Islet precursor cell (in vitro differentiated cells): ENCODE results near the gene RRAS2.
A peak's percentile ranks its signal among the peaks of the same experiment; 100 is the strongest.
"Not testable (repeated sequence)": the region's sequence is repeated elsewhere in the genome, so short reads cannot be mapped to it uniquely, and the experiment has no call there.

Source experiments
- DNase-seq: peaks from one replicate; pipeline ENCODE4 v3.0.0-alpha.2; 2018

The RRAS2 gene

DNA sequence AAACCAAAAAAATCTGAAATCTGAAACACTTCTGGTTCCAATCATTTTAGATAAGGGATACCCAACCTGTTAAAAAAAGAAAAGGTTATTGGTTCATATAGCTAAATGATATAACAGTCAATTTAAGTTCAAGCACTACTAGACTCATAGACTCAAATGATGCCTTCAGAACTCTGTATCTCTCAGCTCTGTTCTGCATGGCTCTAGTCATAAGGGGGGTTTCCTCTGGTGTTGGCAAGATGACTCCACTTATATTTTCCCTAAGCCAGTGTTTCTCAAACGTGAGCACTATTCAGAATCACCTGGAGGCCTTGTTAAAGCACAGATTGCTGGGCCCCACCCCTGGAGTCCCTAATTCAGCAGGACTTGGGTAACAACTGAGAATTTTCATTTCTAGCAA, 11.5 kb upstream of the RRAS2 start:
- no peak for DNase-seq

DNA sequence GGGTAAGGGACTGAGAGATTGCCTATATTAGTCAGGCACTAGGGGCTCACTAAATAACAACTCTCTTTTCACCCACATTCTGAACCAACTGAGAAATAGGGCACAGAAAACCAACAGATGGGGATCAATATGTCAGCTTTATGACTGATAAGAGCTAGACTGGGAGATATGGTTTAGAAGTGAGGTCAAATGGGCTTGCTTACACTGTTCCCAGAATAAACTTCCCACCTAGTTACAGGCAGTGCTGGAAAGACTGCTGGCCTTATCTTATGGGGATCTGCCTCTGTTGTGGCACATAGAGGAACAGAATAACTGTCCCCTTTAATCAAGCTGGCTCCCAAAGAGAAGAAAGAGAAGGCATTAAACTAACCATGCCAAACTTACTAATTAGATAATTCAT, 10.6 kb upstream of the RRAS2 start:
- DNase-seq, result no peak

DNA sequence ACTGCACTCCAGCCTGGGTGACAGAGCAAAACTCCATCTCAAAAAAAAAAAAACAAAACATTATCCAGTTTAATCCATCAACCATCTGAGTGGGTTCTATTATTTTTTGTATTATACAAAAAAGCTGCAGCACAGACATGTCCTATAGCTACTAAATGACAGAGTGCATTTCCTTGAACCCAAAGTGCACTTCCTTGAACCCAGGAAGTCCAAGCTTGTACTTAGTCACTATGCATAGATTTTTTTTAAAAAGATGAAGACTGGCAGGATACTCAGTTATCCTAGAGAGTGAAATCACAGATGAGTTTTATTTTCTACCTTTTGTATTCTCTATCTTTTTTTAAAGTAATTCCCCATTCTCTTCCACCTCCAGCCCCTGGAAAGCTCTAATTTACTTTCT, 8.0 kb upstream of the RRAS2 start:
- DNase-seq, result no peak

DNA sequence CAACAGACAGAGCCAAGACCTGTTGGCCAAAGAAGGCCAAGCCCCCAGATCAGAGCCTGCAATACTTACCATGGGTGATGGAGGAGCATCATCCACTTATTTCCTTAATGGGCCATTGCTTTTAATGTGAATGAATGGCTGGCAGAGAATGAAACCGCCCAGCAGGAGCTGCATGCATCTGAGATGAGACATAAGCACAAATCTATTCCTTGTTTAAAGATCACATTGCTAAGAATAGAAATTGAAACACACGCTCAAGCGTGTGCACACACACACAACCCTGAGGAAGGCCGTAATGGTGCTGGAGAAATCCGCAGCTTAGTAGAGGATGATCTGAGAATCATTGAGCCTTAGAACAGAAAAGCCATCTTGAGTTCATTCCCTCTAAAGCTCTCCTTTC, 5.3 kb upstream of the RRAS2 start:
- no peak for DNase-seq

DNA sequence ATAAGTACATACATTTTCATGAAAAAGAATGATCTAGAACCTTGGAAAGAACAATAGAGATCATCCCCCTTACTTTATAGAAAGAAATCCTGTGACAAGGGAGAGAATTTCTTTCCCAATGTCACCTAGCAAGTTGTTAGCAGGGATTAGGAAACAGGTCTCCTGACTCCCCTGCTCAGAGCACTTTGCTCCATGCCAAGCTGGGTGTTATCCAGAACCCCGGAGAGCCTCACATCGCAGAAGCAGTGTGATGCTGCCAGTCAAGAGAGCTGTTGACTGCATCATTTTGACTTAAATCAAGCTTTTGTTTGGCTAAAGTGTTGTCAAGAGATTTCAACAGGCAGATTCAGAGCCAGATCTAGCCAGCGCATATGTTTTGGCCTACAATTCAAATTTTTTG, 3.6 kb upstream of the RRAS2 start:
- no peak for DNase-seq

DNA sequence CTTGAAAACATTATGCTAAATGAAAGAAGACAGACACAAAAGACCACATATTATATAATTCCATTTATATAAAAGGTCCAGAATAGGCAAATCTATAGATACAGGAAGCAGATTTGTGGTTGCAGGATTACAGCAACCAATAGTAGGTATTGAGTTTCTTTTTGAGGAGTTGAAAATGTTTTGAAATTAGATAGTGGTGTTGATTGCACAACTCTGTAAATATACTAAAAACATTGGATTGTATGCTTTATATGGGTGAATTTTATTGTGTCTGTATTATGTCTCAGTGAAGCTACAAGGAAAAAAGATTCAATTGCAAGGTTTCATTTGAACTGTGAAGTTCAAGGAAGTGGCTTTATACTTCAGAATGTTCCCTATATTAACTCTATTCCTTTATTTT, 3.0 kb upstream of the RRAS2 start:
- DNase-seq, result no peak

DNA sequence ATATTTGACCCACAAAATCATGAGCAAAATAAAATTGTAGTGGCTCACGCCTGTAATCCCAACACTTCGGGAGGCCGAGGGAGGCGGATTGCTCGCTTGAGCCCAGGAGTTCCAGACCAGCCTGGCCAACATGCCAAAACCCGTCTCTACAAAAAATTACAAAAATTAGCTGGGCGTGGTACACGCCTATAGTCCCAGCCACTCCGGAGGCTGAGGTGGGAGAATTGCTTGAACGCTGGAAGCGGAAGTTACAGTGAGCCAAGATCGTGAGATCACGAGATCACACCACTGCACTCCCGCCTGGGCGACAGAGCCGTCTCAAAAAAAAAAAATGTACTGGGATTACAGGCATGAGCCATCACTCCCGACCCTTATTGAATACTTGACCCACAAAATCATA, 2.0 kb upstream of the RRAS2 start:
- DNase-seq, result no peak

DNA sequence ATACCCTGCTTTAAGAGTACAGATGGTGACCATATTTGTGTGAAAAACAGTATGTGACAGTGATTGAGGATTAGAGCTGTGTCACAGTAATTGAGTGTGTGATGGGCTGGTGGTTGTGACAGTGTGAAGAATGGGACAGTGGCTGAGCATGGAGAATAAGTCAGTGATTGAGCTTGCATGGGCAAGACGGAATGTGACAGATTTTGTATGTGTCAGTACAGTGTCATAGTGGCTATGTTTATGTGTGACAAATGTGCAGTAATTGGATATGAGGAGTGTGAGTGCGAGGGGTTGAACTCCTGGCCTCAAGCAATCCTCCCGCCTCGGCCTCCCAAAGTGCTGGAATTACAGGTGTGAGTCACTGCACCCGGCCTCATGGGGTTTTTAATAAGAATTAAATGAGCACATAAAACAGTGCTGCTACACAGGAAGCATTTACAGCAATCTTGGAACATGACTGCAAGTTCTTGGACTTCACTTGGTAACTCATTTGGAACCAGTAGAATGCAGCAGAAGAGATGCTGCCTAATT, 583 bp upstream of the RRAS2 start:
- DNase-seq, result peak; percentile 37

DNA sequence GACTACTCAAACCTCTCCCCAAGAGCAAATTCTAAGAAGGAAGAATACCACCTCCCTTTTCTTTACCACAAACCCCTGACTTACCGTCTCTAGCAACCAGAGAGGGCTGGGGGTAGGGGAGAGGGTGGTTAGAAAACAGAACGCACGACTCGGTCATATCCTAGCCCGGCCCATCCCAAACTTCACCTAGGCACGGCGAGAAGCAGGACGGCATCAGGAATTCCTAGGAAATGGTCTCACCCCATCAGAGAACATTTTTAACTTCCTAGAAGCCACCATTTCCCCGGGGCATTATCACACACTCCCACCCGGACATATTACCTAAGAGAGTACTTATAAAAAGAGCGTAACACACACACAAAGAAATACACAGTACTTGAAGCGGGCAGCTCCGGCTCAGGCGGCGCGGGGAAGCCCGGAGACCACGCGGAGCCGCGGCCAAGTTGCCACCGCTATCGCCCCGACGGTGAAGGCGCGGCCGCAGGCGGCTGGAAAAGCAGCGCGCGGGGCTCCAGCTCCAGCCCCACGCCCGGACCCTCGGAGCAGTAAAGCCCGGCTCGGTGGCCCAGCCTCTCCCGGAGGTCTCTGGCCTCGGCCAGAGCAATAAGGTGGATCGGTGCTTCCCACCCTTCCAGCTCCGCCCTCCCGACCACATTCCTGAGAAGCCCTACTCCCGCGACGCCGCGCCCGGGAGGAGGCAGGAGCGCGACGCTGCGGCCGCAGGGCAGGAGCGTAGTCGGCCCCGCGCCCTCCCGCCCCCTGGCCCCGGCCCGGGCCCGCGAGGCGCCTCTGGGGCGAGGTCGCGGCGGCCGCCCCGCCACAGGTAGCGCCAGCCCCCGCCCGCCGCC, 878 bp downstream of the RRAS2 start:
- peak; percentile 94 for DNase-seq

DNA sequence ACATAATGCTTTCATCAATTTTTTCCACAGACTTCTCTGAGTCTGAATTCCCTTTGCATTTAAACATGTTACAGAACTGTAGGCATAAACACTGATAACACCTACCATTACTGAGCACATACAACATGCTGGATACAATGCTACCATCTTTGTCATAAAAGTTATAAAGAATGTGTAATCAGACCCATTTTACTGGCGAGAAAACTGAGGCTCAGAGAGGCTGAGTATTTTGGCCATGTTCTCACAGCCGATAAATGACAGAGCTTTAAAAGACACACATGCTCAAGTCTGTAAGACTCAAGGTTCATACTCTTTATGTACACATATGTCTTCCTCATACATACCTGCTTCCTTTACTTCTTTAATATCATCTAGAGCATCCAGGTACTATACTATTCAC, 2.6 kb downstream of the RRAS2 start:
- no peak for DNase-seq

DNA sequence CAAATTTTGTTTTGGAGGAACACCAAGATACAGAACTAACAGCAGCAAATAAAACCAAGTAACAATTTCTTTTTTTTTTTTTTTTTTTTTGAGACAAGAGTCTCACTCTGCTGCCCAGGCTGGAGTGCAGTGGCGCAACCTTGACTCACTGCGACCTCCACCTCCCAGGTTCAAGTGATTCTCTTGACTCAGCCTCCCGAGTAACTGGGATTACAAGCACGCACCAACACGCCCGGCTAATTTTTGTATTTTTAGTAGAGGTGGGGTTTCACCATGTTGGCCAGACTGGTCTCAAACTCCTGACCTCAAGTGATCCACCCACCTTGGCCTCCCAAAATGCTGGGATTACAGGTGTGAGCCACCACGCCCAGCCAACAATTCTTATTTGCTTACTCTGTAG, 4.4 kb downstream of the RRAS2 start:
- DNase-seq, result not testable (repeated sequence)

DNA sequence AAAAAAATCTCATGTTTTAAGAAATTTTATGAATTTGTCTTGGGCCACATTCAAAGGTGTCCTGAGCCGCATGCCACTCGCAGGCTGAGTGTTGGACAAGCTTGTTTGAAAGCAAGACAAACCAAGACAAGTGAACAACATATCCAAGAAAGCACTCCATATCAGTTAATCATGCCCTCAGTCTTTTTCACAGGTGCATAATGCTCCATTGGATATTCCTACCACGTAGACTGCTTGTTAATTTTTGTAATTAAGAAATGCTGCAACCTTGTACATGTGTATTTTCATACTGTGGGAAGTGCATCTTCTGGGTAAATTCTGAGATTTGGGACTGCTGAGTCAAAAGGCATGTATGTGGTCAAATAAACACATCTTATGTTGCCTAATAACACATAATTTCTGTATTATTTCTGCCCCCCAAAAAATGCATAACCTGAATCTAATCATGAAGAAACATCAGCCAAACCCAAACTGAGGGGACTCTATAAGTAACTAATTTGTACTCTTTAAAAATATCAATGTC, 8.2 kb downstream of the RRAS2 start:
- no peak for DNase-seq

DNA sequence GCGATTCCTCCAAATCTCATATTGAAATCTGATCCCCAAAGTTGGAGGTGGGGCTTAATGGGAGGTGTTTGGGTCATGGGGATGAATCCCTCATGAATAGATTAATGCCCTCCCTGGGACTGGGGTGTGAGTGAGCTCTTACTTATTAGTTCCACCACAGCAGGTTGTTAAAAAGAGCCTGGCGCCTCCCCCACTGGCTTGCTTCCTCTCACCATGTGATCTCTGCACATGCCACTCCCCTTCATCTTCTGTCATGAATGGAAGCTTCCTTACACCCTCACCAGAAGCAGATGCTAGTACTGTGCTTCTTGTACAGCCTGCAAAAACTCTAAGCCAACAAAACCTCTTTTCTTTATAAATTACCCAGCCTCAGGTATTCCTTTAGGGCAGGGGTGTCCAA, 8.8 kb downstream of the RRAS2 start:
- DNase-seq, result no peak

DNA sequence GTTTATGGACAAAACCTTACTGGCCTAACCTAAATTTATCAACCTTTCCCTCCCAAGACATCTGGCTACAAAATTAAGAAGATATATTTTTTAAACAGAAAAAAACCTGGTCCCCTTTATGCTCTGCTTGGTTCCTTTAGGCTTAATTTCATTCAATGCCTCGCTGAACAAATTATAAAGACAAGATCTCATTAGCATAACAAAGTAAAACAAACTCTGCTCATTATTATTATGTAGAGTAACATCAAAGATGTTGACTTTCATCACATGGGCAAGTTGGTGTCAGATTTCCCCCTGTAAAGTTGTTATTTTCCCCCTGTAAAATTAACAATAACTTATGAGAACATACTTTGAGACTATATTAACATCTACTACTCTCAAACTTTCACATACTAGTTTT, 11.0 kb downstream of the RRAS2 start:
- DNase-seq, result no peak

DNA sequence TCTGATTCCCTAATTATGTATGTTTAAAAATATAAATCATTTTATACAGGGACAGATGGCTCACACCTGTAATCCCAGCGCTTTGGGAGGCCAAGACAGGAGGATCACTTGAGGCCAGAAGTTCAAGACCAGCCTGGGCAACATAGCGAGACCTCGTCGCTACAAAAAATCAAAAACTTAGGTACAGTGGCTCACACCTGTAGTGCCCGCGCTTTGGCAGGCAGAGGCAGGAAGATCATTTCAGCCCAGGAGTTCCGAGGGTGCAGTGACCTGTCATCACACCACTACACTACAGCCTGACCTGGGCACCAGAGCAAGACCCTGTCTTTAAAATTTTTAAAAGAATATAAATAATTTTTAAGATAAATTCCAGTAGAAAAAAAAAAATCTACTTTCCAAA, 11.5 kb downstream of the RRAS2 start:
- DNase-seq, result no peak

DNA sequence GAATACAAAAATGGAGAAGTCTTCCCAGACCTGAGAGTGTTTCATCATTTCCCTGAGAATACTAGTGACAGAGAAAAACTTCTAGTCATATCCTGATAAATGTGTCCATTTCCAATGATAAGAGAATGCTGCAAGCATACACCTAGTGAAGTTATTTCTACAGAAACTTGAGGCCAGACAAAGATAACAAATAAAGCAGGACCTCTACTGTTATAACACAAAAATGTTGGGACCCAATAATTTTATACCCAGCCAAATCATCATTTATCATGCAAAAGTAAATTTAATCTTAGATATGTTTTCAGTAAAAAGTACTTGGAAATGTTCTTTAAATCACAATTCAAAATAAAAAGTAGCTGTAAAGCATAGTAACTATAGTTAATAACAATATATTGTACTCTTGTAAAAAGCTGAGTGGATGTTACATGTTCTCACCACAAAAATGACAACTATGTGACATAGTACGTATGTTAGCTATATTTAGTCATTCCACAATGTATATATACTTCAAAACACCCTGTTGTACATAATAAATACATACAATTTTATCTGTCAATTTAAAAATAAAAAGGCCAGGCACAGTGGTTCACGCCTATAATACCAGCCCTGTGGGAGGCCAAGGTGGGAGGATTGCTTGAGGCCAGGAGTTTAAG, 12.6 kb downstream of the RRAS2 start:
- DNase-seq, result no peak

DNA sequence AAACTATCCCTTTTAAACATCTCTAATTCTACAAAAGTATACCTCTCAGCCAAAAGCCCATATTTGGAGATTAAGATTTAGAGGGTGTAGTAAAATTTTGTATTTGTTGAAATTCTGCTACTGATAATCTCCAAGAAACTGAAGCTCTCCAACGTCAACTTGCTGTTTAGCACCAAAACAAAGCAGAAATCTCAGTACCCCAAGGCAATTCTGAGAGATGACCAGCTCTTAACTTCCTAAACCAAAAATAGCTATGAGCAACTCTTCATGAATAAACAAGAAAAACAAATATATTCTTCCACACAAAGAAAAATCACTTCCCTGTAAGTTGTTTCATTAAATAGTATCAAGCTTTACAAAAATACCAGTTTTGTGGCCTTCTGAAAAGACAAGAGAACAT, 13.3 kb downstream of the RRAS2 start:
- no peak for DNase-seq

DNA sequence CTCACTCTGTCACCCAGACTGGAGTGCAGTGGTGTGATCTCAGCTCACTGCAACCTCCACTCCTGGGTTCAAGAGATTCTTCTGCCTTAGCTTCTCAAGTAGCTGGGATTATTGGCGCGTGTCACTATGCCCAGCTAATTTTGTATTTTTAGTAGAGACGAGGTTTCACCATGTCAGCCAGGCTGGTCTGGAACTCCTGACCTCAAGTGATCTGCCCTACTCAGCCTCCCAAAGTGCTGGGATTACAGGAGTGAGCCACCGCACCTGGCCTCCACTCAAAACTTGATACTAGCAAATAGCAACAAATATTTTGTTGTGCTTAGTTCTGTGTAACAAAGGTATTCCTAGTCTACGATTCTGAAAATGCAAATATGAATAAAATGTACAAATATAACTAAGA, 14.0 kb downstream of the RRAS2 start:
- DNase-seq, result not testable (repeated sequence)

DNA sequence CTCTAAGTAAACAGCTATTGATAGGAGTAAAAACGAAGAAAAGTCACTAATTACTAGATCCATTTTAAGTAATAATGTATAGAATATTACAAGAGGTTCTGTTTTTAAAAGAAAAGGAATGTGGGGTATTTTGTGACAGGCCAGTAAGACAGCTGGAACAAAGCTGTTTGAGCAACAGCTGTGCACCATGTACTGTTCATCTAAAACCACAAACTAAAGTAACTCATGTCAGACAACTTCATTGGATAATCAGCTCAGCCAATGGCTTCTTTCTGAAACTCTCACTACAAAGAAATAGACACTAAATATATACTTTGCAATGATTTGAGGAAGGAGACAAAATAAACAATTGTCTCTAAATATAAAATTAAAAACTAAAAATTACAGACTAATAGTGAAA, 16.1 kb downstream of the RRAS2 start:
- DNase-seq, result no peak

DNA sequence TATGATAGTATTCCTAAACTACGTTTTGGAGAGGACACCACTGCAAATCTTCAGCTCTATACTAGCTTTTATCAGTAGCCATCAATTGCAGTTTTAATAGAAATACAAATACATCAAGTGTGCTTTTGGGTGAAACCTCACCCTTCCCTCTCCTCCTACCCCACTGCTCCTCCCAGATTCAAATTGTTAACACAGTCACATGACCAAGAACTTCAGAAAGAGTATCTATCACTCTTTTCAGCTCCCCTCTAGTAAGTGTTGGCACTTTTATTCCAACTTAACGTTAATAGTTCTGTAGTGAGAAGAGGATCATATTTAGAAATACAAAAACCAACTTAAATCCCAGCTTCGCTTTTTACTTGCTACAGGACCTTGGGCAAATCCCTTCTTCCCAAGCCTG, 17.0 kb downstream of the RRAS2 start:
- no peak for DNase-seq

DNA sequence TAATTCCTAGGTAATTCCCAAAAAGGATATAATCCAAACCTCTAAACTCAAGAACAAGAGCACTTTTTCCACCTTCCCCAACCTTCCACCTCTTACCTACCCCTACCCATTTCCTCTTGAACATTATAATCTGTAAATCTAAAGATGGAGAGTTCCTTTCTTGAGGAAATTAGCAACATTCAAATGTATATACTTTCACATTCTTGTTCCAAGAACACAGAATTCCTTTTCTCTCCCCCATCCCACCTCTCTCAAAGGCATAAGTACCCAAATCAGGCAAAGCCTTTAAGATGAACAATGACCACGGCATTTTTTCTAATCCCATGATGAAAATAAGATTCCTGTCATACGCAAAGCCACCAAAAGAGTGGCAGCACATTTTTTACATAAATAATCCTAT, 18.3 kb downstream of the RRAS2 start:
- no peak for DNase-seq

DNA sequence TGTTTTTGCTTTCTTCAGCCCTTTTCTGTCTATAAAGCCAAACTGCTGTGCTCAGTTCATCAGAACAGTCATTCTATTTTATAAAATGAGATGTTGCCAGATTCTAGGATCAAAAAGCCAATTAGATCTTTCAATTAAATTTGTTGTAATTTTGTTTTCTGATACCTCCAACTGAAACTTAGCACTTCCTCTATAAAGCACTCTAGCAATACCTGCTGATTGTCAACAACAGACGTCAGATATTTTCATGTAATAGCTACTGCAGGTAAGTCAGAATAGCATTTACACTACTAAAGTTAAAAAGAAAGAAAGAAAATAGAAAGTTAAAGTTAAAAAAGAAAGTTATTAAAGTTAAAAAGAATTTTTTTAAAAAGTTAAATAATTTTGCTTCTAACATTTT, 19.6 kb downstream of the RRAS2 start:
- DNase-seq, result no peak

DNA sequence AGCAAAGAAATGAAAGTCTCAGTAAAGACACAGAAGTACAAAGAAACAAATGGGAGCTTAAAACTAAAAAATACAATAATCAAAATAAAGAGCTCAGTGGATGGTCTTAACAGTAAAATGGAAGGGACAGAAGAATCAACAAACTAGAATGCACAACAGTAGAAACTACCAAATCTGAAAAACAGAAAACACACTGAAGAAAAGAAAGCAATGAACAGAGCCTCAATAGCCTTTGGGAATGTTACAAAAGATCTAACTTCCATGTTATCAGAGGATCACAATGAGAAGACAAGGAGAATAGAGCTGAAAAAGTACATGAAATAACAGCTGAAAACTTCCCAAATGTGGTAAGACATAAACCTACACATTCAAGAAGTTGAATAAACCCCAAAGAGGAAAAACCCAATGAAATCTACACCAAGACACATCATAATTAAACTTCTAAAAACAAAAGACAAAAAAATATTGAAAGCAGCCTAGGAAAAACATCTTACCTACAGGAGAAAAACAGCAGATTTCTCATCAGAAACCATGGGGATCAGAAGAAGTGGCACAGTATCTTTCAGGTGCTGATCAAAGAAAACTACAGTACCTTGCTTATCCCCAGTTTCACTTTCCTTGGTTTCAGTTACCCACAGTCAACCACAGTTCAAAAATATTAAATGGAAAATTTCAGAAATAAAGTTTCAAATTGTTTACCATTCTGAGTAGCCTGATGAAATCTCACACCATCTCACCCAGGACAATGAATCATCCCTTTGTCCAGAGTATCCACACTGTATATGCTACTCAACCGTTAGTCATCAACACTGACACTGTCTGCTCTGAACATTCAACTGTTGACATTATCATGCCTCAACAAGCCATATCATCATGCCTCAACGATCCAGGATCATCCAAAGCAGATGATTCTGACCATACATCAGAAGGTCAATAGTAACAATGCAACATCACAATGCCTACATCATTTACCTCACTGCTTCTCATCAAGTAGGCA, 22.2 kb downstream of the RRAS2 start:
- no peak for DNase-seq
